NCI-H1417 (cell line): Measurements from ENCODE around the gene CTIF.

Experiments used
- DNase-seq, 3 experiments: peaks; one replicate each; lab custom pipeline; 2025; lab: John Stamatoyannopoulos, UW

Gene CTIF

DNA sequence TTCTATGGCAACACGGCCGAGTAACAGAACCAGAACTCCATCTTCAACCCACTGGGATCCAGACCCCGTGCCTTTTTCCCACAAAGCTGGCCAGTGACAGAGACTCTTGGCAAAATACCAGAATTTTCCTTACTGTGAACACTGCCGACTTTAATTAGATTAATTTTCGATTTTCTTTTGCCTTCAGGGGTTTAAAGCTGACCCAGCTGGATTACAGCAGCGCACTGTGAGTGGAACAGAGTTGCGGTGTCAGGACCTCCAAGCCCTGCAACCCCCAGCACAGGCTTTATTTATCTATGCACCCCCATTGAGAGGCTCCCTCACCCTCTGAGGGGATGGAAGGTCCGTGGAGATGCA, 36.4 kb downstream of the CTIF start:
- peak in 1 of 3 experiments; percentile 21 for DNase-seq

DNA sequence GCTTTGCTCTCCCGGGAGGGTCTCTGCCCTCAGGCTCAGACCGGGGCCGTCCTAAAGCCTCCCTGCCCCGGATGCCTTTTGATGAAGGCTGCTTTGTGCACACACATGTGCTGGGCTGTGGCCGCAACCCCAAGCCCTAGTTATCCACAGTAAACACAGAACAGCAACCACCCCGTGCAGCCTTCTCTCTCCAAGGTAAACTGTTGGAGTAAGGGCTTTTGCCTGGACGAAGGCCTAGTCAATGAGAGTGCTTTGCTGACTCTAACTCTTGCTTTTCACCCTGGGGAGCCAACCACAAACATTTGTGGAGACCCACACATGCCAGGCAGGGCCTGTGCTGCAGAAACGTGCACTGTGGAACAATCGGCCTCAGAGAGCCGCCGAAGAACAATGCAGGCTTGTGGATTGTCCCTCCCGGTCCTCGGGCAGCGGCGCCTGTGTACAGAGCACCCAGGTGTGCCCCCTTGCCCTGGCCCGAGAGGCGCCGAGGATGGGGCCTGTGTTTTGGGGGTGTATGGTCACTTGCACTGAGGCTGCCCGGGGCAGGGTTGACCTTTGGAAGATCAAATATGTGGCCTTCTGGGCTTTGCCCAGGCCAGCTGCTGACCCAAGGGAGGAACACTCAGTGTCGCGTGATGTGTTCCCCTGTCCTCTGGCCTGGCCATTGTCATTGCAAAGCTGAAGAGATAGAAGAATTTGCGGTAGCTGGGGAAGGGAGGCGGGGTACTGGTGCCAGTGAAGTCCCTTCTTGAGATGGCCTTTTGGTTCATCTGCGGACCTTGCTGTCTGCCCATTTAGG, 37.0 kb downstream of the CTIF start:
- DNase-seq: no peak

DNA sequence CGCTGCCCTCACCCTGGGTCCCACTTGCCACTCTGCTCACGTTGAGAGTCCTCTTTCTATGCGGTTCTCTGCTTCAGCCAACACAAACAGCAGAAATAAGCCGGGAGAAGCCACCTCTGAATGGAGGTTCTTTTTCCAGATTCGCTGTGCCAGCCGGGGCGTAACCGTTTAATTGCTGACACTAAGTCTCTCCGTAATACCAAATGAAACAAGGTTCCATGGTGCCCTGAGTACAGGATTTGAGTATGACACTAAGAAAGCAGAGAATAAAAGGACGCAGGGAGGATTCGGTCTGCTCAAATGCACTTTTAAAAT, 37.6 kb downstream of the CTIF start:
- DNase-seq: no peak

DNA sequence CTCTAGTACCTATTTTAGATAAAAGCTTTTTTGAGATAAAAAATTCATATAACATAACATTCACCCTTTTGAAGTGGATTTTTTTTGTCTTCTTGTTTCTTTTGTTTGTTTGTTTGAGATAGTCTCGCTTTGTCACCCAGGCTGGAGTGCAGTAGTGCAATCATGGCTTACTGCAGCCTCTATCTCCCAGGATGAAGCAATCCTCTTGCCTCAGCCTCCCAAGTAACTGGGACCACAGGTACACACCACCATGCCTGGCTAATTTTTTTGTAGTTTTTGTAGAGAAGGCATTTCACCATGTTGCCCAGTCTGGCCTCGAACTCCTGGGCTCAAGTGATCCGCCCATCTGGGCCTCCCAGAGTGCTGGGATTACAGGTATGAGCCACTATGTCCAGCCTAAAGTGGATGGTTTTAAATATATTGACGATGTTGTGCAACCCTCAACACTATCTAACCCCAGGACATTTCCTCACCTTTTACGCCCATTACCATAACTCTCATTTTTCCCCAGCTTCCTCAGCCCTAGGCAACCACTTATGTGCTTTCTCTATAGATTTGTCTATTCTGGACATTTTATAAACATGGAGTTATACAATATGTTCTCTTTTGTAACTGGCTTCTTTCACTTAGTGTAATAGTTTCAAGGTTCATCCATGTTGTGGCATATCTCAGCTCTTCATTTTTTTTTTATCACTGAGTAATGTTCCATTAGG, 38.8 kb downstream of the CTIF start:
- no peak for DNase-seq

DNA sequence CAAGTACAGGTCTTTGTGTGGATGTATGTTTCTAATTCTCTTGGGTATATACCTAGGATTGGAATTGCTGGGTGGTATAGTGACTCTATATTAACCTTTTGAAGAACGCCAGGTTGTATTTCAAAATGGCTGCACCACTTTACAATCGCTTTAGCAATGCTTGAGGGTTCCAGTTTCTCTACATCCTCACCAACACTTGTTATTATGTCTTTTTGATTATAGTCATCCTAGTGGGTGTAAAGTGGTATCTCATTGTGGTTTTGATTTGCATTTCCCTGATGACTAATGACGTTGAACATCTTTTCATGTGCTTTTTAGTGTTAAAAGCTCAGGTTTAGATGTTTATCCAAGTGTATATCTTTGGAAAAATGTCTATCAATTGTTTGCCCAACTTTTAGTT, 39.5 kb downstream of the CTIF start:
- DNase-seq: no peak

DNA sequence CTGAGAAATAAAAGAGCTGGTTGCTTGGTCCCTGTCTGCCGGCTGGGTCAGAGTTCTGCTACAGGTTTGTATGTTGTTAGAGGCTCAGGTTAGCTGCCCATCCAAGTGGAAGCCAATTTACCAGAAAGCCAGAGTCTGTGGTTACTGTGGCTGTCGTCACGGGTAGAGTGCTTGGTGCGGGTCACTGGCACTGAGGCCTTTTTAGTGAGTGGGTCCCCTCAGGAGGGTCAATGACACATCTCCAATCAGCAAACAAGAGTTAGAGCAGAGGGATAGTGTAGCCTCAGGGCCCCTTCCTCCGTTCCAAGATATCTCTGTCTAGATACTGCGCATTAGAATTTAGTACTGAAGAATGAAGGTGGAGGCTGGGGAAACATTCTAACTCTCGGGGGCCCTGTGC, 41.2 kb downstream of the CTIF start:
- DNase-seq: no peak

GRCh38 chr18:48580782-48581181, 42.0 kb downstream of the CTIF start:
- DNase-seq: no peak

- no peak for DNase-seq
These were observed 42.4 kb downstream of the CTIF start for GRCh38 chr18:48581206-48581605.

- DNase-seq: no peak
These were observed 43.1 kb downstream of the CTIF start for GRCh38 chr18:48581941-48582340.

- no peak for DNase-seq
These were observed 44.1 kb downstream of the CTIF start for GRCh38 chr18:48582946-48583345.

DNA sequence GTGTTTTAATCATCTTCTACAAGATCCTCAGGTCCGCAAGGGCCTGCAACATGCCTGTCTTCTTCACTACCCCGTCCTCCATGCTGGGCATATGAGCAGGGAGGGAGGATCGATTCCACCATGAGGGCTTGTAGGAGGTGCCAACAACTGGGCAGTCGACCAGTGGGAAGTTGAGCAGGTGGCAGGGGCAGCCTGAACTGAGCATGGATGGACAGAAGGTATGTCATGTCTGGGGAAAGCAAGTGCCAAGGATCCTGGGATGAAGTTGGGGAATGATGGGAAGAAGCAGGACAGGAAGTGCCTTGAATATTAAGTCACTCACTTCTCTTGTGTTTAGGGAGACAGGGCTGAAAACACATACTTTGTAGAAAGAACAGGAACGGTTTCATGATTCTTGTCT, 44.7 kb downstream of the CTIF start:
- DNase-seq: no peak

DNA sequence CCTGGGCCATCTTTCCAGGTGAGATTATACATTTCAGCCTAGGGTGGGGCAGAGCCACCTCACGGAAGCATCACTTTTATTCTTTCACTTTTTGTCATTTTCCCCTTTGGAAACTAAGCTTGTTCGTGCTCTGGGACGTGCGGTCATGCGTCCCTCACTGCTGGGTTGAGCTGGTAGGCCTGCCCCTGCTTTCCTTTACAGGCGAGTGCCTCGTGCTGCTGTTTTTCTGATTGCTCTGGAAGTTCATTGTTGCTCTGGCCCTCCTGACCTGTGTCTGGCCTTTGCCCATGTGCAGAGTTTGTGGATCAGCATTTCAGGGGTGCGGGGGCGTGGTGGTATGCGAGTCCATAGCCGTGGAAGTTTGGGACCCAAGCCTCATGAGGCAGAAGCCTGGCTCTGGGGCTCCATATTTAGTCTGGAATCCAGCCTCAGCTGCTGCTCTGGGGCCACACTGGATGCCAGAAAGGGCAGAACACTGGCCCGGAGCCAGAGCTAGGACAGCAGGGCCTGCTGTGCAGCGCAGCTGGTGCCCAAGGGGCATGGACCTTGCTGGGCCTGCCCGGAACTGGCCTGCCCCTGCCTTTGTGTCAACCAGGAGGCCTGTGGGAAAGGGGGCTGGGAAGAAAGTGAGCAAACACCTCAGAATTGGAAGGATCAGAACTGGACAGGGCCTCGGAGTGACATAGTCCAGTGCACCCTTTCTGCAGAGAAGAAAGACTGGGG, 51.1 kb downstream of the CTIF start:
- DNase-seq: no peak

DNA sequence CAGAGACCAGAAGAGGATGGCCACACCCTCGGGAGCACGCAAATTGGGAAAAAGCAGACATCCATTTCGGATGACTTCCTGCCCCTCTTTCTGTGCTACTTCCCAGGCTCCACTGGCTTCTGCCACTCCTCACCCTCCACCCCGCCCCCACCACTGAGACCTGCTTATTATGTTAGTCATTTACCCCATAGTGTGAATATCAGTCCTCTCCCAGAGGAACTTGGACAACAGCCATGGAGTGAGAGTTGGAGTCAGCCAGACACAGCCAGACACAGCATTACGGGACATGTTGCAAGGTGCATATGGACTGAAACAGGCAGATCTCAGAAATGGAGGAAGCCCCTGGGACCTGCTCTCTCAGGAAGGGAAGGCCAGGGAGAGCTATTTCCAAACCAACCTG, 51.8 kb downstream of the CTIF start:
- DNase-seq: no peak

GRCh38 chr18:48592540-48593171, 53.8 kb downstream of the CTIF start:
- peak in 2 of 3 experiments; percentile 25 to 69 for DNase-seq

GRCh38 chr18:48594471-48595094, 55.8 kb downstream of the CTIF start:
- DNase-seq: no peak

DNA sequence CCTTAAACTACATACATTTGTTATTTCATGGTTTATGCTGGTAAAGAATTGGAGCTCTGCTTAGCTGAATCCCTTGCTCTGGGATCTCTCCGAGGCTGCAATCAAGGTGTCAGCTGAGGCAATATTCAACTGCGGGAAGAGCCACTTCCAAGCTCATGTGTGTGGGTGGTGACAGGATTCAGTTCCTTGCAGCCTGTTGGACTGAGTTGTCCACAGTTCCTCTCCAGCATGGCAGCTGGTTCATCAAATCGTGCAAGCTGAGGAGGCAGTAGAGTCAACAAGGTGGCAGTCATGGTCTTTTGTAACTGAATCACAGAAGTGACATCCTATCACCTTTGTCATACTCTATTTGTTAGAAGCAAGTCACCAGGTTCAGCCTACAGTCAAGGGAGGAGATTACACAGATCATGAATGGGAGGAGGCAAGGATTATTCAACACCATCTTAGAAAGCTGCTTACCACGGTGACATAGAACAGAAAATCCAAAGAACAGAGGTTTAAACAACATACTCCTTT, 56.9 kb downstream of the CTIF start:
- no peak for DNase-seq

DNA sequence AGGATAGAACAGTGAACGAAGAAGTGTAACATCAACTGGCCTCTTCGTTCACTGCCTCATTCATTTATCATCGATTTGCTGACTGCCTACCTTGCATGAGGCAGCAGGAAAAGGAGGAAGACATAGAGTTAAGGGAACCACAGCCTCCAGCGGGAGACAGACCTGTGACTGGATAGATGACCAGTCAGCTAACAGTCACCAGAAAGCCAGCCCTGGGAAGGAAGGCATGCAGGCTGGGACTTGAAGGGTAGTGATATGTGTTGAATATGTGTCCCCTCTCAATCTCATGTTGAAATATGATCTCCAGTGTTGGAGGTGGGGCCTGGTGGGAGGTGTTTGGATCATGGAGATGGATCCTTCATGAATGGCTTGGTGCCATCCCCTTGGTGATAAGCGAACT, 58.3 kb downstream of the CTIF start:
- DNase-seq: no peak

DNA sequence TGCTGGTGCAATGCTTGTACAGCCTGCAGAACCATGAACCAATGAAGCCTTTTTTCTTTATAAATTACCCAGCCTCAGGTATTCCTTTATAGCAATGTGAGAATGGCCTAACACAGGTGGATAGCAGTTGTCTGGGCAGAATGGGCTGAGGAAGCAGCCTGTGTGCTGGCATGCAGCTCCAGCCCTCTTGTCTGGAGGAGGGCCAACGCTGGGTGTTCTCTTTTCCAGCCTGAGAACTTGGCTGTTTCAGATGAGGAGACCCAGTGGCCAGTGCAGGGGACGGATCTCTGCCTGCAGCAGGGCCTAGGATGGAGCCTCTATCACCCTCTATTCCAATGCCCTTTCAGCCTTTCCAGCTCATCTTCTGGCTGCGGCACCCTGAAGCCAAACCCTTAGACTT, 58.8 kb downstream of the CTIF start:
- DNase-seq: no peak

GRCh38 chr18:48599391-48599790, 60.6 kb downstream of the CTIF start:
- no peak for DNase-seq

DNA sequence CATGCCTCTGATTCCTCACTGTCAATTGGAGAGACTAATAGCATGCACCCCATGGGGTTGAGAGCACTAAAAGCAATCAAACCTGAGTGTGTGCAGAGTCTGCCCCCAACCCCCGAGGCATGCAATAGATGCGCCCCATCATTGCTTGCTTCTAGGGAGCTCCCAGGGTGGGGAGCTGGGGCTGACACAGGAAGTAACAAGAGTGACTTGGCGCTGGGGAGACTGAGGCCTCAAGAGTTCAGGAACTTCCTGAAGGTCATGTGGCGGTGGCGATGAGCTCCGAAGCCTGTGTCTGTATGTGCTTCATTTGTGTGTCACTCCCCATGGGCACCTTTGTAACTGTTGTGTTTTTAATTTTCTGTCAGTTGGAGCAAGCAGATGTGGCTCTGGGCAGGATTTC, 61.2 kb downstream of the CTIF start:
- DNase-seq: peak in 1 of 3 experiments; percentile 50

DNA sequence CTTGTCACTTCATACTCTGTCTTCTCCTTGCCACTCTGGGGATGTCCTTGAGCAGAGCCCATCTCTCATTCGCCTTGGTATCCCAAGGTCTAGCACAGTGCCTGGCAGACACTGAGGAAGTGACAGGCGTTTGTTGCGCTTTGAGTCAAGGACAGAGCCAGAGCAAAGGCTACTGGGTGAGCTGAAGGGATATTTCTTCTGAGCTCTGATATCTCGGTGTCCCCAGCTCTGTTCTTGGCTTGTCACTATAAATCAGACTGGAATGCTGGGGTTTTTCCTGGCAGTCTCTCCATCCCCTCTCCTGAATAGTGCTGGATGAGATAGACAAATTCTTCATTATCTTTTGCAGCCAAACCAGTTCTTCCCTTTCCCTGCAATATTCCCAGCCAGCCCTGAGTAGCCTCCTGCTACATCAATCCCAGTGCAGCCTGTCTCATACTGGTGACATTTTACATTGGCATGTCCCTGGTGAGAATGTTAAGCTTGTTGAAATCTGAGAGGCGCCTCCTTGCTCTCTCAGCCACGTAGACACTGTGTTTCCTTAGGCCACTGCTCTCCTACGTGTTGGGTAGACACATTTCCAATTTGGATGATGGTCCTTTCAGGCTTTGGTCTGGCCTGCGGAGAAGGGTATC, 61.7 kb downstream of the CTIF start:
- DNase-seq: peak in 2 of 3 experiments; percentile 7 to 14

GRCh38 chr18:48601343-48601742, 62.5 kb downstream of the CTIF start:
- no peak for DNase-seq
